ENCODE measurements around the gene PRR23C.

GRCh38 chr3:139020036-139020867 lies 24.4 kb downstream of the PRR23C start:
- TF ChIP-seq GATA3 (IDR thresholded peaks at IDR 0.05; ENCODE audit: low read depth, low read length) (no peak), GATA2 (IDR thresholded peaks at IDR 0.05; ENCODE audit: low read depth, low read length) (no peak)

Data from SH-SY5Y (cell line).